HG03280 (cell line): Measurements from ENCODE around the gene EPB42.
"Not testable (repeated sequence)": the region's sequence is repeated elsewhere in the genome, so short reads cannot be mapped to it uniquely, and the experiment has no call there.

Source experiments
- ATAC-seq: cut with Tn5 transposase; IDR thresholded peaks from one replicate; pipeline ENCODE4 v1.9.1; 2021; ENCODE audit warnings: mild to moderate bottlenecking, moderate library complexity; ENCODE audit not compliant: unreplicated experiment

Gene EPB42

GRCh38 chr15:43189296-43189695, 31.5 kb downstream of the EPB42 start:
- no peak for ATAC-seq

DNA sequence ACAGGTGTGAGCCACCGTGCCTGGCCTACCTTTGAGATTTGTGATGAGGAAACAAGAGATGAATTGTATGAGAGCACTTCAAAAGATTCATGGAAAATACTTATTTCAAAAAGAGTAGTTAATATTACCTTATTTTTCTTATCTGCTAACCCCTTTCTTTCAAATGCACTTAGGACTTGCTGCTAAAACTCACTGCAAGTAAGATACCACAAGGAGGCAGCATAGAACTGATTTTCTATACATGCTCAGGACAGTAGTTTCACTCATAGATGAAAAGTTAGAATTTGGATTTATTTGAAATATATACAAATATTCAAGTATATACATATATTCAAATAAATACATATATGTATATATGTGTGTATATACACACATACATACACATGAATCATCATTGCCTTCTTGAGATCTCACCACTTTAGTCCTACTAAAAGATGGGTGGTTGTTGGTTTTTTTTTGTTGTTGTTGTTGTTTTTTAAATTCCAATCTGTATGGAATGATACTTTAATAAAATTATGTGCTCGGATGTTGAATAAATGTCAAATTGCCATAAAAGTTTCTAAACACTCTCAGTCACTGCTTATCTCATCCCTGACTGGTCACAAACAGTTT, 33.2 kb downstream of the EPB42 start:
- ATAC-seq, result no peak

GRCh38 chr15:43186003-43186353, 34.8 kb downstream of the EPB42 start:
- ATAC-seq, result peak; percentile 12

GRCh38 chr15:43185157-43186002, 35.4 kb downstream of the EPB42 start, which contains the start of gene CCNDBP1:
TSS of gene CCNDBP1 (plus strand) at chr15:43185403. CDS start at chr15:43185499, 96 bp downstream.
- peak; percentile 95 for ATAC-seq

GRCh38 chr15:43184407-43185124, 36.3 kb downstream of the EPB42 start:
- ATAC-seq, result no peak

GRCh38 chr15:43183270-43183669, 37.5 kb downstream of the EPB42 start:
- ATAC-seq, result no peak

- not testable (repeated sequence) for ATAC-seq
Observed at GRCh38 chr15:43177147-43177546, 43.7 kb downstream of the EPB42 start.

- not testable (repeated sequence) for ATAC-seq
Observed at GRCh38 chr15:43175656-43176309, 45.0 kb downstream of the EPB42 start.

DNA sequence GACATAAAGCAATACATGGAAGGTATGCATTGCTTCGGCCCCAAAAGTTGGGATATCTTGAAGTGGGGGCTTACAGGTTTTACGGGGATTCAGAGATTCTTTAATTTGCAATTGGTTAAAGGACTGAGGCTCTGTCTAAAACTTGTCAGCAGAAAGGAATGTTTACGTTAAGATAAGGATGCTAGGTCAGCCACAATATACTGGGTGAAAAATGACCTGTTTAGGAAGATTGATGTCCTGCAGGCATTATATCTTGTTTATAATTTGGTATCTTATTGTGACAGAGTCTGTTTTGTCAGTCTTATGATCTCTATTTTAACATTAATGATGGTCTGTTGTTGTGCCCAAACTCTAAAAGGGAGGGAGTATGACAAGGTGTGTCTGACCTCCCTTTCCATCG, 50.9 kb downstream of the EPB42 start:
- ATAC-seq, result no peak

GRCh38 chr15:43168192-43169107, 52.4 kb downstream of the EPB42 start:
- no peak for ATAC-seq

- not testable (repeated sequence) for ATAC-seq
Observed at GRCh38 chr15:43167261-43167660, 53.6 kb downstream of the EPB42 start.

- no peak for ATAC-seq
Observed at GRCh38 chr15:43165801-43166325, 55.0 kb downstream of the EPB42 start.

DNA sequence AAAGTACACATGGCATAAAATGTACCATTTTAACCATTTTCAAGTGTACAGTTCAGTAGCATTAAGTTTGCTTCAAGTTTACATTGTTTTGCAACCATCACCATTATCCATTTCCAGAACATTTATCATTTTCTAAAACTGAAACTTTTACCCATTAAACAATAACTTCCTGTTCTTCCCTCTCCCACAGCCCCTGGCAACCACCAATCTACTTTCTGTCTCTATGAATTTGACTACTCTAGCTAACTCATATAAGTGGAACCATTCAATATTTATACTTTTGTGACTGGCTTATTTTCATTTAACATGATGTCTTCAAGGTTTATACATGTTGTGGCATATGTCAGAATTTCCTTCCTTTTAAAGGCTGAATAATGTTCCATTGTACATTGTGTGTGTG, 67.5 kb downstream of the EPB42 start:
- ATAC-seq, result no peak

DNA sequence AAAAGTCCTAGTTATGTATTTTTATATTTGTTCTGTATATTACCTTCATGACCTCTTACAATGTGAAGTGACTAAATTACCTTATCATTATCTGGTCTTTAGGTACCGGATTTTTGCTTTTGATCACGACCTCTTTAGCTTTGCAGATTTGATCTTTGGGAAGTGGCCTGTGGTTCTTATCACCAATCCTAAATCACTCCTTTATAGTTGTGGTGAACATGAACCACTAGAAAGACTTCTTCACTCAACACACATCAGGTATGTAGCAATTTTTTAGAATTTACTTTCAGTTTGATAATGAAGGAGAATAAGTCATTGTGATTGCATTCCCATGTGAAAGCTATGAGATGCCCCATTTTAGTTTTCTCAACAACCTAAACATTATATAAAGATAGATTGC, 69.1 kb downstream of the EPB42 start:
- ATAC-seq, result no peak

- ATAC-seq, result no peak
Observed at GRCh38 chr15:43150191-43150929, 70.5 kb downstream of the EPB42 start.
